GM19239 (cell line): Measurements from ENCODE around the gene MAB21L1.

Experiments used
- DNase-seq: peaks from one replicate; pipeline ENCODE4 v3.0.0; 2011; ENCODE audit warnings: low spot score; ENCODE audit not compliant: insufficient read length
- FAIRE-seq: peaks from 2 replicates; lab custom pipeline; 2011; peaks lifted over from hg19 to GRCh38; lab: Jason Lieb, UNC

Gene MAB21L1

DNA sequence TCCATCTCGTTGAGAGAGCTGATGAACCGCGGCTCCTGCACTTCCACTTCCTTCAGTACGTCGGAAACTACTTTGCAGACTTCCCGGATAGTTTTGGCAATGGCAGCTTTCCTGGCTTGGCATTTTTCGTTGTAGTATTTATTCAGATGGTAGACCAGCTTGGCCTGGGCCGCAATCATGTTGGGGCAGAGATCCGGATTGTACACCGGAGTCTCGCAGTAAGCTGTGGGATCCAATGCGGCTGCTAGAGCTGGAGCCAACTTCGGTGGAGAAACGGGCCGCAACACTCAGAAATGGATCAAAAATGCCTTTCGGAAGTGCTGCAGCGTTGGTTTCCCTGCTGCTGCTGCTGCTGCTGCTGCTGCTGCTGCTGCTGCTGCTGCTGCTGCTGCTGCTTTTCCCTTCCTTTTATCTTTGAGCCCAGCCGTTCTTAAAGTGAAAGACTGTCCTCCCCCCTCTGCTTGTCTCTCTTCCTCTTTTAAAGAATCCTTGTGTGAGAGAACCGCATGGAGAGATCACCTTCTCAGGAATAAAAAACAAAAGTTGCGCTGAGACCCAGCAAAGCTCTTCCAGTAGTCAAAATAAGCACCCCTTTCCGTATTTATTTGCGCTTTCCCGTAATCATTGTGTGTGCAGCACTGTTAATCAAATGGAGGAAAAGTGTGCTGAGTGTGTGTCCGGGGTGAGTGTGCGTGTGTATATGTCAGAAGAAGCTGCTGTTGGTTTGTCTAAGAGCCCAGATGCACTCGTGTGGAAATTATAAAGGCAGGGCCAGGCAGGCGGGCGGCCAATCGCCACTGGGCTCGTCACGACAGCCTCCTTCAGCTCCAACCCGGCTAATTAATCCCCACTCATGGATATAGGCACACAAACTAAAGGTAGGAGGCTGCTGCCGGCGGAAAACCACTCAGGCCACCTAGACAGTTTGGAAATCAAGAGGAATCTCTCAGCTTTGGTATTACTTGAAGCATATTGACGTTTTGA is at the start of gene MAB21L1:
Gene MAB21L1 (minus strand): TSS at position 730 of the 984 bp plus-strand sequence. CDS start 551 bp downstream, at position 179.
- DNase-seq (no peak), FAIRE-seq (no peak)

DNA sequence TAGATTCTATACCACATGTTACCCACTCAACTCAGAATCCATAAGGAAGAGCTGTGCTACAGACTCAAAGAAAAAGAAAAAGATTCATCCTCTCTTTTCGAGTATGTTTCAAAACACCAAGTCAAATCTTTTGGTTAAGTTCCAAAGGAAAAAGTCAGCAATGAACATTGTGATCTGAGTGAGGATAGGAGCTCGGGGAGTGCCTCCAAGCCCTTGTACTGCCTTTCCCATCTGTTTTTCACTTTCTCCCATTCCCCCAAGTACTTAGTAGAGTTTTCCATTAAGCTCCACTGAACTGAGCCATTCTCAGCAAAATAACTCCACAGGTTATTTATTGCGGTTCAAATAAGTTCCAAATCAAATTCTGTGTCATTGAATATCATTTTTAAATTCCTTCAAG is 47.7 kb upstream of the MAB21L1 start:
- no peak for DNase-seq
- no peak for FAIRE-seq

DNA sequence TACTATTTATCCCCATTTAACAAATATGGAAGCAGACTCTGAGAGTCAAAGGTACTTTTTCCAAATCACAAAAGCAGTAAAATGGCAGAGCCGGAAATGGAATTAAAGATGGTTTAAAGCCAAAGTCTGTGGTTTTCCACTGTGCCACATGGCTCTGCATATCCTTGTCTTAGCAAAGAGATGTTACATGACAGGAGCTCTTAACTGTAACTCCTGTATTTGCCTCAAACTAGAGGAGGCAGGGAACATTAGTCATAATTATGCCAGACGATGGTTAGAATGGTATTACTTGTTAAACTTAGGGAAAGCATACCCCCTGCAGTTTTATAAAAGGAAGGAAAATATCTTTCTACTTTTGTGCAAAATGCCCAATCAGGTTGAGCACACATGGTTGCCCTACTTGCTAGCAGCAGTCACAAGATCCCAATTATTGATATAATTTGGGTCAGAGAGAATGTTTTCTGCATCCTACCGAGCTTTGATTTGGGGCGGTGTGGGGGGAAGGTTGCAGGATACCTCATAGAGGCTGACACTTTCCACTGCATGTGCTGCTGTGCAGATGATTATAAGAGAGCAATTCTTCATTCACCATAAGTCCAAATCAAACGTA is 42.0 kb upstream of the MAB21L1 start:
- FAIRE-seq: no peak
- DNase-seq: no peak

DNA sequence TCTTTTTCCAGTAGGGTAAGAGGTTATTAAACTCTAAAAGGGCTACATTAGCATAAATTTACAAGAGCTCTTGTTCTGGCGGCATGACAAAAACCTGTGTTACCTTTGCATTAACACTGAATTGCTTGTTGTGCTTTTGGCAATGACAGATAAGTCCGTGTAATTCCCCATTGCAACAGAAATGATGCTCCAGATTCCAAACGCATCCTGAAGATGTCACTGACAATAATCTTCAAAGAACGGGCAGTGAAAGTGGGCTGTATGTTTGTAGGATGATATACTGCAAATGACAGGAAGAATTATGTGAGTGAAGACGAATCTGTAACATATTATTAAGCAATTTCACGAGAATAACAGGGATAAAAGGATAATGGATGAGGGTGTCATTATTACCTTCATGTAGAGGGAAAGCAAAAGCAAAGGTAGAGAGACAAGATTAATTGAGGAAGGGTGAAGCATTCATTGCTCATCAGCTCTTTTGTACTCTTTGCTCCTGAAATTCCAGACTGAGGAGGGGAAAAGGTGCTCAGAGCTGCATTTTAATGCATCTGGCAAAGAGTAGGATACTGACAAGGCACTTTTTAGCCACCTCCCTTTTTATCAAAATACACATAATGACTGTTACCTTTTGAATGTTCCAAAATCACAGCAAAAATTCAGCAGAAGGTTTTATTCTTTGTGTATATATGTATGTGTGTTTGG is 38.5 kb upstream of the MAB21L1 start:
- DNase-seq: no peak

DNA sequence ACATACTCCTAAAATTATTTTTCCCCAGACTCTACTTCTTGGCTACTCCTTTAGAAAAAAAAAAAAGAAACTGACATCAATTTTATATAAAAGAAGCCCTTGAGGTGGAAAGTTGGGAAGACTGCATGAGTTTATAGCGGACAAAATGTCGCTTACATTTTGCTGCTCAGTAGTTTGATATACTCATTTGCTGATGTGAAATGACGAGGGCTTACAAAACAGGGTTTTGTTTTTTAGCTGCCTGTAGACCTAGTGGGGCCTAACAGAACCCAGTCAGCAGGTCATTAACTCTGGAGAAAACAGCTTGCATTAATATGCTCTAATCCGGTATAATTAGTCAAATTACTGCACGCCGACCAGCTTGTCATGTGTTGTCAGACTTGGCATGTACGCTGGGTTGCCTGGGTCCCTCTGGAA is 37.6 kb upstream of the MAB21L1 start:
- DNase-seq (no peak), FAIRE-seq (no peak)

More for the DNA sequence above, 38.5 kb upstream of the MAB21L1 start:
- no peak for FAIRE-seq

DNA sequence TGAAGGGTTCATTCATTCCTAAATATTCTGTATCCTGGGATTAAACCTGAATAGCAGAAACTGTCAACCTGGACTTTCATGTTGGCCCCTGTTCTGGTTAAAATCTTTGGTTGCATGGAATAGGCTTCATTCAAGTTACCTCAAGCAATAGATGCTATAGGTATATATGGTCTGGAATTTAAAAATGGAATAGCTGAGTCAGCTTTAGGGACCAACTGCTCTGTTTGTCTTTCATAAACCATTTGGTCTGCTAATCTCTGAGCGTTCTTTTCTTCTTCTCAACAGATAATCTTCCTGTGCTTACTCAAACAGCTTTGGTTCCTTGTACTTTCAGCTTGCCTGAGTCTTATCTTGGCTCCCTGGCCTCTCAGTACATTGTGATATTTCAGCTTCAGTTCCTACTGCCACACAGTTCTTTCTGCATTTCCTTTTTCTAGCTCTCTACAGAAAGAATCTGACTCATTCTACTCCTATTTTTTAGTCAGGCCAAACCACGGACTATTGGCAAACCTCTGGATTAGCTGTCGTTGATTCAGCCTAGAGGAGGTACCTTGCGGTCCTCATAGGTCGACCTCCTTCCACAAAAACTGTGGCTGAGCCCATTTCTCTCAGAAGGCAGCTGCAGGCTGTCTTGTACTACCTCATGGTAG is 35.9 kb upstream of the MAB21L1 start:
- FAIRE-seq: no peak
- no peak for DNase-seq

DNA sequence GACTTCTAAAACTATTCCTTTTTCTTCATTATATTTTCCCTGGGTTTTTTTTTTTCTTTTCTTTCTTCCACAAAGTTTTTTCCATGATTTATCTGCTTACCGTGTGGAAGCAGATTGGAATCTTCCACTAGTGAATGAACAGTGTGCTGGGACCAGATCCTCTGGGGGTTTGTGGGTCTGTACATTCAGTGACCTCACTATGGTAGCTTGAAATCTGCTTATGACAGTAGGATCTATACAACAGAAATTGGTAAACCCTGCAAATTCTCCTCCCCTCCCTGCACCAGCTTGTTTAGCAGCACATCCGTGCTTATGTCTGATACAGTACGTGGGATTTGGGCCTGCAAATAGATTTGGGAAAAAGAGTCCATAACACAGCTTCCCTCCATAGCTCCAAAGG is 26.0 kb upstream of the MAB21L1 start:
- no peak for FAIRE-seq
- no peak for DNase-seq

DNA sequence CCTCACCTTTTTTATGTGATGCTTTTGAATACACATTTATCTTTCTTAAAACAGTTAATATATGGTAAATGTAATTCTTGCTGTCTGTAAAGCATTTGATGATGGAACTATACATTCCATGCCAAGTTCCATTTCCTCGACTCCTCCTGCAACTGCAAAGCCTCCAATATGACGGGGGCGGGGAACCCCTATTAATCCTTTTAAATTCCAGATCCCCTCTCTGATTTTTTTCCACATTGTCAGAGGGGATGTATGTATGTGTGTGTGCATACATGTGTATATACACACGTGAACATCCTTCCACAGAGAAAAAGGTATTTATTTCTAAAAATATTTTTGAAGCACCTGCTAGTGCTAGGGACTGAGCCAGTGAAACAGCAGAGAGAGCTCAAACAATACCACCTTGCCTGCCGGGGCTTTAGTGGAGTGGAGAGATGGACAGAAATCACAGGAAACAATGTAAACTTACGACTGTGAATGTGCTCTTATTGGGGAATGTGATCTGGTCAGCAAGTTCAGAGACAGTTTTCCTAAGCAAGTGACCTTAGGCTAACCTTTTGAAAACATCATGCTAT is 25.3 kb upstream of the MAB21L1 start:
- FAIRE-seq (no peak), DNase-seq (no peak)

DNA sequence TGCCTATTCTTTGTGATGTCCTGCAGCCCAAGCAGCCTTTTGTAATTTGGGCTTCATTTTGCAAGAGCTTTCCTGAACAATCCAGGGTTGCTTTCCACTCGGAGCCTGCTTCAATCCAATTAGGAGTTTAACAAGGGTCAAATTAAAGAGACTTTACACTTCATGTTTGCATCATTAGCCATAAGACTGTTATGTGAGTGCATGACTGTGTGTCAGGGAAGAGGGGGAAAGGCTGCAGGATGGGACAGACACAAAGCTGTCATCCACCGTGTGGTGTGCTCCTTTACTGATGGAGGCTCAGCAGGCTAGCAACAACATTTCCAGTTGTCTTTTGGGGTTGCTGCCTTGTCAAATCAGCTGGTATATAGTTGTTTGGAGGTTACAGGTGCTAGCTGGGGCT is 23.7 kb upstream of the MAB21L1 start:
- no peak for DNase-seq
- no peak for FAIRE-seq

DNA sequence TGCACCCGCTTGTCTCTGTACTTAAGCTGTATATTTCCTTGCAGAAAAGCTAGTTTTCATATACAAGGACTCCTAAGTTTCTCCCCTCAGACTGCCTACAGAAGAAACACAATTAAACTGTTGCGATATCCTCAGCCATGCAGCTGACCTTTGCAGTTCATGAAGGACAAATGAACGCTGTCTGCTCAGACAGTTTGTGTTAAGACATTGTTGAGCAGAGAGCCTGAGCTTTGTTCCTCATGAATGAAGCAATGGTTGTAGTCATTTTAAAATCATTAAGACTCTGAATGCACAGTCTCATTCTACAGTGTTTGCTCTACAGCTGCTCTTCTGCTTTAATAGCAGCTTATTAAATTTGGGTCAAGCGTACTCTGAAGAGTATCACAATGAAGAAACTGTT is 23.2 kb upstream of the MAB21L1 start:
- FAIRE-seq (no peak), DNase-seq (no peak)

DNA sequence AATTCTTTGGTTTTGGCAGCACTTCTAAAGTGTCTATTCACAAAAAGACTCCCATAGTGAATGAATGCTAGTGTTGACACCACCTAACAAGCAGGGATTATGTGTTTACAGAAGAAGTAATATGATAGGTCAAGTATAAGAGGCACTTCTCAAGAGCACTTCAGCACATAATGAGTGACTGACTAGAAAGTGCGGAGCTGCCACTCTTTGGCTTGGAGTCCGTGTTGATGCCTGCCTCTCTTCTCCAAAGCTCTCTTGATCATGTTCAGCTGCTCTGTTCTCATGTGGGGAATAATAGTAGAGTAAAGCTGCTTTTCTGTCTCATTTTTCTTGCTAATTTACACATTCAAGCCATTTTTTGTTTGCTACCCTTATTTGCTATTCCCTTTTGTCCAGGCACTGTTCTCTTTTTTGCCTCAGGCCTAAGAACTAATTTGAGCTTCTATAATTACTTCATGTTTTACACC is 22.7 kb upstream of the MAB21L1 start:
- DNase-seq (no peak), FAIRE-seq (no peak)

DNA sequence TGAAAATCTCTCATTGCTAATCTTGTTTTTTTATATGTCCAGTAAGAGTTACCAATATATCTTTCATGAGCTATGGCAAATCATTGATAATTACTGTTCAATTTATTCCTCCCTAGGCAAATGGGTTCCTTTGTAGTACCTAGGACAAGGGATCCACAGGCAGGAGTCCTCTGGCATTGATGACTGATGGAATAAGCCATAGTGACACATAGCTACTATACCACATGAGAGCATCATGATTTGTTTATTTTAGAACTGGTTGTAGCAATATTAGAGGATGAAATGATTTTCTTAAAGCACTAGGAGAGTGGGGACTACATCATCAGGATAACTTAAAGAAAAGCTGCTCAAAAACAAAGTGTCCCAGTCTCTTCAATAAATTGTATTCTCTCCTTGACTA is 21.7 kb upstream of the MAB21L1 start:
- no peak for DNase-seq
- no peak for FAIRE-seq

DNA sequence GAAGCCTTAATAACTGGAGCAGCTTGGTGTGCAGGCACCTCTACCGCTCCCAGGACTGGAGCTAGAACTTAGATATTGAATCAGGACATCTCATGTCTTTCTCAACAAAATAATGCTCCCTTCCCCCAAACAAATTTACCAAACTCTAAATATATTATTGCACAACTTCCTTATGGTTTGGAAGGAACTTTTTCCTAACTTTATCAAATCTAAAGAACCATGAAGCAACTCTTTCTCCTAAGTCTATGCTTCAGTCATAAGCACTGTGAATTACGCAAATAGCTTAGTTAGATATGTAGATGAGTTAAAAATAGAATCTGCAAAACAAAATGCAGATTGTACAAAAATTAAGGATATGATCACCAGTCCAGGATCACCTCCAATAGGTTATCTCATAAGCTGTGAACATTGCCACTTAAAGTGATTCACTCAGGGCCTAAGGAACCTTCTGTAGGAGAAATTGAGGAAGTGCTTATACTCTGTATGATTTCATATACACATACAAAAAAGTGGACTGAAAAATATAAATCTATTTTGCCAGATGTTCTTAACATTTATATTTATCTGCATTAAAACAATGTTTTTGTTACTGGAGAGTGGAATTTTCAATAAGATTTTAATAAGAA is 20.4 kb upstream of the MAB21L1 start:
- DNase-seq: no peak
- FAIRE-seq: no peak

DNA sequence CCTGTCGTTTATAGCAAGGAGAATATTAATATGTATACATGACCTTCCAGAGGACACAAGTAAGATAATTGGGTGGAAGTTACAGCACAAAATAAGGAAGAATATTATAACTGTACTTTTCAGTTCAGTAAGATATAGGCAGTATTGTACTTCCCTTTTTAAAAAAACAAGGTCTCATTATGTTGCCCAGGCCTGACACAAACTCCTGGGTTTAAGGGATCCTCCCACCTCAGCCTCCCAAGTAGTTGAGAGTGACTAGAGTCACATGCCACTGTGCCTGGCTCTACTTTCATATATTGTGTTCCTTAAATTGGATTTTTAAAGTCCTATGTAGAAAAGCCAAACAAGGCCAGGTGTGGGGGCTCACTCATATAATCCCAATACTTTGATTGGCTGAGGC is 19.5 kb upstream of the MAB21L1 start:
- FAIRE-seq: no peak
- no peak for DNase-seq

DNA sequence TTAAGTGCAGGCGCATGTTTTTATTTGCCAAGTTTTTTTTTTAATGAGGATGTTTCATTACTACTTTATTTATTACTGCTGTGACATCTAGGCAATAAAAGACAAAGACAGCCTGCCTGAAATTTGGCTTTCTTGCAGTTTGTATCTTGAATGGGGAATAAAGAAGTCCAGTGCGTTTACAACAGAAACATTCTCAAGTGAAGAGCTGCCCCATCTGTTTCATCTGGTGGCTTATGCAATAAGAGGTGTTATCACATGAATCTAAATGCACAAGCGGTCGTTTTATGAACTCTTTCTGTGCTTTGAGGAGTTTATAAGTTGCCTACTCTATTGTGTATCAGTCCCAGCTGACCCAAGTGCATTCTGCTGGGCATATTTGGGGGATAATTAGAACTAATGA is 12.6 kb upstream of the MAB21L1 start:
- FAIRE-seq: no peak
- no peak for DNase-seq

DNA sequence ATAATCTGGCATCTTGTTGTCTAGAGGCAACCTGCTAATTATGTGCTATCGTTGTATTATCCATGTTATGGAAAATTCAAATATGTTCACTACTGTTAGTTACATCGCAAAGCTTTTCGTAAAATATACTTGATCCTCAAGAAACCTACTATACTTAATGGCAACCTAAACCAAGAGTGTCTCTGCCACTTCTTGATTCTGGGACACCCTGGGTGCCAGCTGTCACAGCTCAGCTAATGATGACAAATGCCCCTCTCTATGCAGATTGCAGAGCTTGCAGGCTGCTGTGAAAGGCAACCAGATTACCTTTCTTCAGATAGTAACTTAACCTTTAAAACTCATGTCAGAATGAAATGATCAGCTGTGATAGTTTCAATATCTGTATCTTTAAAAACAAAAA is 8.9 kb upstream of the MAB21L1 start:
- FAIRE-seq (no peak), DNase-seq (no peak)

DNA sequence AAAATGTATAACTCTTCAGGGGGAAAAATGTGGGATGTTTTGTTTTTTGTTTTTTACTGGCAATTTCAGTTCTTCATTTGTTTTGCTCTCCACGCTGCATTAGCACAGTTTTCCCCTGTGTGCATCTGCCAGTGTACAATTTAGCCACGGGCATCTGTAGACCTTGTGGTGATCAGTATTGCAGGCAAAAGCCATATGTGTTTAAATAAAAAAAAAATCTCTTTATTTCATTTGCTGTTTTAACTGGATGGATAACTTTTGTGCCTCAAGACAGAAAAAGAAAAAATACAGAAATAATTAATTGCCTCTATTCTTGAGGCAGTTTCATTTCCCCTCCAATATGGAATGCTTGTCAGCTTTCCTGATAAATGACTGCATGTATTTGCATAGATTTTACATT is 7.9 kb upstream of the MAB21L1 start:
- DNase-seq: no peak

DNA sequence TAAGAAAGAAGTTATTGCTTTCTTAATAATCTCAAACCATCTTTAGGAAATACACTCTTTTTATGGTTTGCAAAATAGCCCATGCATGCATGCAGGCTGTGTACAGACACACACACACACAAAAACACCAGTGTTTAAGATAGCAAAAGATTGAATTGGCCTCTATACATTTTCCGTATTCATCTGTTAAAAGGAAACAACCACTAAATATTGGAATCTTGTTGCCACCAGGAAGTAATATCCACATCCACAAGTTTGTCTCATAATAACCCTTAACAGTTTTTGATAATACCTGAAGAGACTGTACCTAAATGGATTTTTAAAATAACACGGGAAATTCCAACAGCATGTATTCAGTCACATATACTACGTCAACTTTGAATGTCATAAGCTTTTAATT is 7.3 kb upstream of the MAB21L1 start:
- FAIRE-seq: no peak
- DNase-seq: no peak

More for the DNA sequence above, 7.9 kb upstream of the MAB21L1 start:
- FAIRE-seq: no peak

DNA sequence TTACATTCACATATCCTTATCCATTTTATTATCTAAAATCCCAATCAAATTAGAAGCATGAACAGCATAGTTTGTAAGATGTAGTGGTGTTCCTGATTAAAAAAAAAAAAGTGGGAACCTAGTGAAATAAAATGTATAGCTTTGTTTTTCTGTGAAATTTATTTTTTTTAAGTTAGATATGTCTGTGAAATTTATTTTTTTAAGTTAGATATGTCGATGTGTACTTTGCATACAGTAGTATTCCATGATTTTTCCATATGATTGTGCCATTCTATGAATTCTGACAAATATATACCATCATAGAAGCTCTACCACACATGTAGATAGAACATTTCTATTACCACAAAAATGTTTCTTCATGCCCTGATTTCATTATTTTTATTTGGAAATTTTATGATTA is 6.0 kb upstream of the MAB21L1 start:
- no peak for FAIRE-seq
- no peak for DNase-seq

DNA sequence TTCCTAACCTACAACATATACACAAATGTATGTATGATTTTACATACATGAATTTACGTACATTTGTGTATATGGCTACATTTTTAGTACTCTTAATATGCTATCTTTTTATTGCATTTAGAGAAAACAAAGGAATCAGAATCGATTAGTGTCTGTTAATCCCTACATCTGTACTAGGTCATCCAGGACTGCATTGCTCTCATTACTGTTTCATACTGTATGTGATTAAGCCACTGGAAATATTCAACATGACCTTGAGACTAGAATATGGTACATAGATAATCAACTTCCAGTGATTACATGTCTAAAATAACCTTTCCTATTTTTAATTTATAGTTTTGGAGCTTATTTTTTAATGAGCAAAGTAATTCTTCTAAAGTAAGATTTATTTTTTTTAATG is 5.3 kb upstream of the MAB21L1 start:
- no peak for DNase-seq
- no peak for FAIRE-seq
